NT2/D1 (cell line): ENCODE data around the gene DDX3X.

ENCODE experiments used
- DNase-seq: peaks from one replicate; pipeline ENCODE4 v3.0.0-alpha.2; 2011; ENCODE audit warnings: low read depth, low spot score
- H3K27me3 ChIP-seq: 2 replicates; pipeline ENCODE4 v1.6.0; 2011; ENCODE audit warnings: mild to moderate bottlenecking; ENCODE audit not compliant: insufficient read length, insufficient read depth
- H3K36me3 ChIP-seq: 2 replicates; pipeline ENCODE4 v1.6.1; 2011; ENCODE audit warnings: mild to moderate bottlenecking, low read length, mixed read lengths; ENCODE audit not compliant: insufficient read depth, insufficient read length
- H3K4me1 ChIP-seq: 2 replicates; pipeline ENCODE4 v1.5.1; 2011; ENCODE audit not compliant: insufficient read depth, insufficient read length
- H3K4me3 ChIP-seq: 2 replicates; pipeline ENCODE4 v1.5.1; 2011; ENCODE audit warnings: low read depth; ENCODE audit not compliant: insufficient read length
- H3K9ac ChIP-seq: 2 replicates; pipeline ENCODE4 v1.6.0; 2011; ENCODE audit warnings: low read depth; ENCODE audit not compliant: insufficient read length
- H3K9me3 ChIP-seq: 2 replicates; pipeline ENCODE4 v1.5.1; 2011; ENCODE audit warnings: mild to moderate bottlenecking, low read length; ENCODE audit not compliant: insufficient read depth
- SUZ12 ChIP-seq: IDR thresholded peaks from 2 replicates; pipeline ENCODE4 v1.6.1; 2011; ENCODE audit not compliant: insufficient read length, insufficient read depth; ENCODE audit errors: extremely low read depth
- YY1 ChIP-seq: IDR thresholded peaks from 2 replicates; pipeline ENCODE4 v1.6.1; 2011; ENCODE audit not compliant: insufficient read length, insufficient read depth
- ZNF274 ChIP-seq: IDR thresholded peaks from 2 replicates; pipeline ENCODE4 v1.6.1; 2011; ENCODE audit warnings: mild to moderate bottlenecking, low read depth, low read length

DDX3X gene

DNA sequence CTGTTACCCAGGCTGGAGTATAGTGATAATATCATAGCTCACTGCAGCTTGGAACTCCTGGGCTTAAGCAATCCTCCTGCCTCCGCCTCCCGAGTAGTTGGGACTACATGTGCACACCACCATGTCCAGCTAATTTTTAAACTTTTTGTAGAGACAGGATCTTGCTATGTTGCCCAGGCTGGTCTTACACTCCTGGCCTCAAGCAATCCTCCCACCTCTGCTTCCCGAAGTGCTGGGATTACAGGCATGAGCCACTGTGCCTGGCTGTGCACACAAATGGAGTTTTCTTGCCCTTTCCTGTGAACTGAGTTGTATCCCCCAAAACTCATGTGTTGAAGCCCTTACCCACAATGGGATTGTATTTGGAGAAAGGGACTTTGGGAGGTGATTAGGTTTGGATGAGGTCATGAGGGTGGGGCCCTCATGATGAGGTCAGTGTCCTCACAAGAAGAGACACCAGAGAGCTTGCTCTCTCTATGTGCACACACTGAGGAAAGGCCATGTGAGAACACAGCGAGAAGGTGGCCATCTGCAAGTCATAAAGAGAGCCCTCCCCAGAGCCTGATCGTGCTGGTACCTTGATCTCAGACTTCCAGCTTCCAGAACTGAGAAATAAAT lies 40.1 kb downstream of the DDX3X start:
- H3K36me3 ChIP-seq, result no peaks in the 10 kb centered on the region
- H3K9ac ChIP-seq, result no peak overlapping the region
- no peaks in the 10 kb centered on the region for H3K9me3 ChIP-seq
- no peak for DNase-seq
- no peaks in the 10 kb centered on the region for H3K4me1 ChIP-seq
- TF ChIP-seq ZNF274 (no peak), YY1 (no peak), SUZ12 (no peak)
- H3K27me3 ChIP-seq, result no peaks in the 10 kb centered on the region
- no peak overlapping the region for H3K4me3 ChIP-seq

DNA sequence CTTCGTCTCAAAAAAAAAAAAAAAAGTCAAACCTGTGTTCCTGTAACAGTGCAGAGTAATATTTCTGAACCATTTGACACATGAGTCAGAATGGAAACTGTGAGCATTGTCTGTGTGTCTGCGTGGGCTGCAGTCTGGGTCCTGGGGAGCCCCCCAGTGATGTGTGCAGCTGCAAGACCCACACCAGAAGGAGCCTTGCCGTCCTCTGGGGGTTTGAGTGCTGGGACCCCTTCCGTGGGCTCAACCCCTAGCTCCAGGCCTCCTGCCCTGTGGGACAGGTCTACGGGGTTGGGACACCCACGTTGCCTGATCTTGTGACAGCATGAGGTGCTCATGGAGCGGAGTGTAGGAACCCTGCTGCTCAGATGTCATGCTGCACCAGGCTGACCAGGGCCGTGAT lies 43.7 kb downstream of the DDX3X start:
- Histone ChIP-seq H3K36me3 (no peaks in the 10 kb centered on the region), H3K4me1 (peaks cover 4% of the 10 kb centered on the region), H3K4me3 (no peak overlapping the region), H3K9me3 (no peaks in the 10 kb centered on the region), H3K27me3 (no peaks in the 10 kb centered on the region), H3K9ac (no peak overlapping the region)
- TF ChIP-seq ZNF274 (no peak), YY1 (no peak), SUZ12 (no peak)
- DNase-seq, result no peak

DNA sequence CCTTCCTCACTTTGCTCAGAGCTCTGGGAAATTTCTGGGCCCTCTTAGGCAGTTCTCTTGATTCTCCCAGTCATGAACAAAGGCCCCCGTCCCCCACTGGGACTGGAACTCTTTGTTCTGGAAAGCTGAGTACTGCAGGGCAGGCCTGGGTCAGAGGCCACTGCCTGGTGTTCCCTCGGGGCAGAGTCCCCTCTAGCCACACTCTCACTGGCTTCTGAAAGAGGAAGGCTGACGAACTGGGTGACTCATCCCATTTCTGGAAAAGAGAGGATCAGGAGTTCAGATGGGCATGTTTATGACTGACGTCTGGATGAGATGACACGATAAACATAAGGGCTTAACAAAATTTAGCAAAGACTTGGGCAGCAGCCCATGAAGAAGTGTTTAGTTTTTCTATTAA lies 47.7 kb downstream of the DDX3X start:
- H3K4me3 ChIP-seq, result no peak overlapping the region
- no peaks in the 10 kb centered on the region for H3K9me3 ChIP-seq
- no peaks in the 10 kb centered on the region for H3K27me3 ChIP-seq
- TF ChIP-seq ZNF274 (no peak), YY1 (no peak), SUZ12 (no peak)
- H3K9ac ChIP-seq, result no peak overlapping the region
- peak; percentile 63 for DNase-seq
- H3K4me1 ChIP-seq, result peaks cover 10% of the 10 kb centered on the region
- H3K36me3 ChIP-seq, result no peaks in the 10 kb centered on the region

DNA sequence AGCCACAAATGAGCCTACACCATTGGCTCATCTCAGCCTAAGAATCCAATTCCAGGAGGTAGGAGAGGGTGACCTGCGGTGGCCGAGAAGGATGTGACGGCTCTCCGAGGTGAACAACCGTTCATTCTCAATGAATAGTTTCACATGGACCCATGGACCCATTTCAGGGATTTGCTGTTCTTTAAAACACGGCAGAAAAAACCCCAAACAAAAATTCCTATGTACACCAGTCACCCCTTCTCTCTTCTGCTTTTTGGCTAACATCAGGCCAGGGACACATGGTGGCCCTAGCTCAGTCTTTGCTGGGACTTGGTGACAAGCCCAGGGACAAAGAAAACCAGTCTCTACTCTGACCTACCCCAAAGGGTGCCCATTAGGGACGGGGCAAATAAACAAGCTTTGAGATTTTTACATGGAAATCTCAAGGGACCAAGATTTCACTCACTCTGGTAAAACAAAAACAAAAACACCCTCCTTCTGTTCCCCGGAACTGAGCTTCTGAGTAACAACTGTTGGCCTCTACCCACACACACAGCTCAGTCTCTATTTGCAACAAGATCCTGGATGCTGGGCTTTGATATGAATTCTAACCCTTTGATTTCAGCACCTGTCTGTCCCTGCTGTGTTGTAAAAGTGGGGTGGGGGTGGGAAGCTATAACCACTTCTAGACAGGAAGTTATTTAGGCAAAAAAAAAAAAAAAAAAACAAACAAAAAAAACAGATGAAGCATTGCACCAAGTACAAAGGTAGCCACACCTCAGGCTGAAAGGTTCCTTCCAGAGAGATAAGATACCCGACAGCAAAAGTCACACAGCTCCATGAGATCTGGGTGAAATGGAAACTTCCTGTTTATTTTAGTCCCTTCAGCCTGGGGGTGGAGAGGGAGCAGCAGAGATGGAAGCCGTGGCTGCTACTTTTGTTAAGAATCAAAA lies 49.0 kb downstream of the DDX3X start:
- Histone ChIP-seq H3K4me1 (peaks cover 10% of the 10 kb centered on the region), H3K36me3 (no peaks in the 10 kb centered on the region), H3K9ac (no peak overlapping the region), H3K9me3 (no peaks in the 10 kb centered on the region), H3K27me3 (no peaks in the 10 kb centered on the region), H3K4me3 (no peak overlapping the region)
- TF ChIP-seq SUZ12 (no peak), YY1 (no peak), ZNF274 (no peak)
- DNase-seq, result no peak

DNA sequence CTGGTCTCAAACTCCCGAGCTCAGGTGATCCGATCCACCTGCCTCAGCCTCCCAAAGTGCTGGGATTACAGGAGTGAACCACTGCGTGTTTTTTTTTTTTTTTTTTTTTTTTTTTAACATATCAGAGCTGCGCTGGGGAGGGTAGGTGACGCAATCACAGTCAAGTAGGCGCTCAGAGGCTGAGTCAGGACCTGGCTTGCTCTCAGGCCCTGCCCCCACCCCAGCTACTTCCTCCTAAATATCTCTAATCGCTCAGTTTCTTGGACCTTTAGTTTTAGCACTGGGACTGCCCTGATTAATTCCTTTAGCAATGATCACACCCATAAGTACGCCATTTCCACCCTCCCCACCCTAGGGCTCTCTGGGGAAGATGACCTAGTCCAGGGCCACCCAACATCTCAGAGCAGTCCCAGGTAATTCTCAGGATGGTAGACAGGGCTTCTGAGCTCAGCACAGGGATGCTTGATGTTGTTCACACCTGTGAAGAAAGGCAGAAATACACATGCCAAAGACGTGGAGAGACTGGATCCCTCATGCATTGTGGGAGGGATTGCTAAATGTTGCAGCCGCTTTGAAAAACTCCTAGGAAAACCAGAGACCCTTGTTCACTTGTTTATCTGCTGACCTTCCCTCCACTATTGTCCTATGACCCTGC lies 50.2 kb downstream of the DDX3X start:
- H3K9me3 ChIP-seq, result no peaks in the 10 kb centered on the region
- no peak for TF ChIP-seq SUZ12
- no peak for TF ChIP-seq ZNF274
- no peak for TF ChIP-seq YY1
- H3K27me3 ChIP-seq, result no peaks in the 10 kb centered on the region
- no peak for DNase-seq
- peaks cover 10% of the 10 kb centered on the region for H3K4me1 ChIP-seq
- no peaks in the 10 kb centered on the region for H3K36me3 ChIP-seq
- H3K9ac ChIP-seq, result peak overlapping the region; percentile 61
- H3K4me3 ChIP-seq, result no peak overlapping the region

DNA sequence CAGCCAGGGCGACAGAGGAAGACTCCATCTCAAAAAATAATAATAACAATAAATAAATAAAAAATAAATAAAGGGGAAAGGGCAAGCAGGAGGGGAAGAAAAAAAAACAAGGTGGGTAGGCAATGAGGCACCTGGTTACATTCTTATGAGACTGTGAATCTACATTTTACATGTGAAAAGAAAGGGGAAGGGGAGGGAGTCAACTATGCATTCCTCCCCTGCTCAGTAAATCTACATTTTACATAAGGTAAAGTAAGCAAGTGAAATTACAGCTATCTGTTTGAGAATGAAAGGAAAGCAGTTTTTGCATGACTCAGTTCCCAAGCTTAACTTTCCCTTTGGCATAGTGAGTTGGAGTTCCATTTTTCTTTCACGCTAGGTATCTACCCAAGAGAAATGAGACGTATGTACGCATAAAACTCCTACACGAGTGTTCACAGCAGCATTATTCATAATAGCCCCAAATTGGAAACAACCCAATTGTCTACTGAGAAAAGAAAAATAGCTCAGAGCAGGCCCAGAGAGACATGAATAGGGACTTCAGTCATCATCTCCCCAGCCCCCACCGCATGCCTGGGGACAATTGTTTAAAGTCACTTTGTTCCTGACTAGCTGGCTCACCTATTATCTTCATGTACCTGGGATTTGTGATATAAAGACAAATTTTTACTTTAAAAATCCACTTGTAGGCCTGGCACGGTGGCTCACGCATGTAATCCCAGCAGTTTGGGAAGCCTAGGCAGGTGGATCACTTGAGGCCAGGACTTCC lies 52.4 kb downstream of the DDX3X start:
- TF ChIP-seq YY1 (no peak), SUZ12 (no peak), ZNF274 (no peak)
- Histone ChIP-seq H3K36me3 (no peaks in the 10 kb centered on the region), H3K4me1 (peaks cover 6% of the 10 kb centered on the region), H3K4me3 (no peak overlapping the region), H3K27me3 (no peaks in the 10 kb centered on the region), H3K9ac (peak overlapping the region; percentile 36), H3K9me3 (no peaks in the 10 kb centered on the region)
- DNase-seq, result no peak

DNA sequence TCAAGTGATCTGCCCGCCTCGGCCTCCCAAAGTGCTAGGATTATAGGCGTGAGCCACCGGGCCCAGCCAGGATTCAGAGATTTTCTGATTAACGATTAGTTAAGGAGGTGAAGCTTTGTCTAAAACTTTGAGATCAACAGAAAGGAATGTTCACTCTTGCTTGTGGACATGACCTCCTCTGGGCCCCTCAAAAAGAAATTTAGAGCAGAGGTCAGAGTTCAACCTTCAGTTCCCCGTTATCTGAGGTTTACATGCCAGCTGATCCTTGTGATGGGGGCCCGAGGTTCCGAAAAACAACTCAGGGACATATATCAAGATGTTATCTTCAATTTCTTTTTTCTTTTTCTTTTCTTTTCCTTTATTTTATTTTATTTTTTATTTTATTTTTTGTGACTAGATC lies 54.6 kb downstream of the DDX3X start:
- Histone ChIP-seq H3K9ac (no peak overlapping the region), H3K4me3 (no peak overlapping the region), H3K4me1 (peaks cover 2% of the 10 kb centered on the region), H3K36me3 (no peaks in the 10 kb centered on the region), H3K9me3 (no peaks in the 10 kb centered on the region), H3K27me3 (no peaks in the 10 kb centered on the region)
- TF ChIP-seq ZNF274 (no peak), YY1 (no peak), SUZ12 (no peak)
- DNase-seq, result no peak
